ENCODE results near the gene RASL11B. TPM values are rescaled to one million over a fixed set of nuclear protein-coding genes. Genes with fewer than 3 reads are reported as not detected.

Gene RASL11B
- total RNA-seq, 1 donor from 2014 or later = 2.2 TPM

GRCh38 chr4:52891743-52892142 lies 29.6 kb downstream of the RASL11B start:
- intact Hi-C loops (cut with micrococcal nuclease) = no loop called here
- H3K27me3 Mint-ChIP-seq = no peaks in the 10 kb centered on the region
- peaks cover 18% of the 10 kb centered on the region for H3K4me1 Mint-ChIP-seq
- no peak overlapping the region for H3K27ac Mint-ChIP-seq
- DNase-seq = no peak
- peaks cover 7% of the 10 kb centered on the region for H3K9me3 Mint-ChIP-seq
- H3K36me3 Mint-ChIP-seq (ENCODE audit: low read depth) = peaks cover 6% of the 10 kb centered on the region
- H3K4me3 Mint-ChIP-seq = no peak overlapping the region

- DNase-seq = no peak
- intact Hi-C loops (cut with micrococcal nuclease) = no loop called here
- no peak overlapping the region for H3K4me3 Mint-ChIP-seq
- peaks cover 18% of the 10 kb centered on the region for H3K4me1 Mint-ChIP-seq
- no peak overlapping the region for H3K27ac Mint-ChIP-seq
- peaks cover 7% of the 10 kb centered on the region for H3K9me3 Mint-ChIP-seq
- peaks cover 4% of the 10 kb centered on the region for H3K36me3 Mint-ChIP-seq (ENCODE audit: low read depth)
- H3K27me3 Mint-ChIP-seq = no peaks in the 10 kb centered on the region
Observed at GRCh38 chr4:52892880-52893279, 30.8 kb downstream of the RASL11B start.

- no peak for DNase-seq
- intact Hi-C loops (cut with micrococcal nuclease) = no loop called here
- no peak overlapping the region for H3K27ac Mint-ChIP-seq
- no peak overlapping the region for H3K4me3 Mint-ChIP-seq
- H3K36me3 Mint-ChIP-seq (ENCODE audit: low read depth) = no peaks in the 10 kb centered on the region
- H3K27me3 Mint-ChIP-seq = no peaks in the 10 kb centered on the region
- peaks cover 4% of the 10 kb centered on the region for H3K9me3 Mint-ChIP-seq
- H3K4me1 Mint-ChIP-seq = peaks cover 15% of the 10 kb centered on the region
Observed at GRCh38 chr4:52894443-52894842, 32.3 kb downstream of the RASL11B start.

GRCh38 chr4:52903273-52903672 lies 41.2 kb downstream of the RASL11B start:
- peaks cover 6% of the 10 kb centered on the region for H3K9me3 Mint-ChIP-seq
- no peak for DNase-seq
- intact Hi-C loops (cut with micrococcal nuclease) = no loop called here
- no peak overlapping the region for H3K4me3 Mint-ChIP-seq
- no peaks in the 10 kb centered on the region for H3K4me1 Mint-ChIP-seq
- H3K27me3 Mint-ChIP-seq = no peaks in the 10 kb centered on the region
- H3K36me3 Mint-ChIP-seq (ENCODE audit: low read depth) = no peaks in the 10 kb centered on the region
- H3K27ac Mint-ChIP-seq = no peak overlapping the region

GRCh38 chr4:52904421-52904820 lies 42.3 kb downstream of the RASL11B start:
- Mint-ChIP-seq H3K27me3 (no peaks in the 10 kb centered on the region), H3K4me1 (no peaks in the 10 kb centered on the region), H3K9me3 (peaks cover 4% of the 10 kb centered on the region), H3K36me3 (ENCODE audit: low read depth) (no peaks in the 10 kb centered on the region), H3K4me3 (no peak overlapping the region), H3K27ac (no peak overlapping the region)
- no peak for DNase-seq
- intact Hi-C loops (cut with micrococcal nuclease) = no loop called here

- no peak overlapping the region for H3K27ac Mint-ChIP-seq
- no peaks in the 10 kb centered on the region for H3K9me3 Mint-ChIP-seq
- H3K4me1 Mint-ChIP-seq = no peaks in the 10 kb centered on the region
- no peak overlapping the region for H3K4me3 Mint-ChIP-seq
- H3K36me3 Mint-ChIP-seq (ENCODE audit: low read depth) = no peaks in the 10 kb centered on the region
- intact Hi-C loops (cut with micrococcal nuclease) = no loop called here
- DNase-seq = no peak
- H3K27me3 Mint-ChIP-seq = no peaks in the 10 kb centered on the region
Observed at GRCh38 chr4:52907510-52907909, 45.4 kb downstream of the RASL11B start.

GRCh38 chr4:52910115-52910514 lies 48.0 kb downstream of the RASL11B start:
- H3K36me3 Mint-ChIP-seq (ENCODE audit: low read depth) = no peaks in the 10 kb centered on the region
- H3K27me3 Mint-ChIP-seq = no peaks in the 10 kb centered on the region
- H3K9me3 Mint-ChIP-seq = no peaks in the 10 kb centered on the region
- H3K4me3 Mint-ChIP-seq = no peak overlapping the region
- H3K4me1 Mint-ChIP-seq = no peaks in the 10 kb centered on the region
- H3K27ac Mint-ChIP-seq = no peak overlapping the region
- intact Hi-C loops (cut with micrococcal nuclease) = no loop called here
- no peak for DNase-seq

GRCh38 chr4:52911684-52912294 lies 49.7 kb downstream of the RASL11B start:
- intact Hi-C loops (cut with micrococcal nuclease) = no loop called here
- no peak overlapping the region for H3K4me3 Mint-ChIP-seq
- H3K9me3 Mint-ChIP-seq = no peaks in the 10 kb centered on the region
- H3K36me3 Mint-ChIP-seq (ENCODE audit: low read depth) = no peaks in the 10 kb centered on the region
- peak; percentile 91 for DNase-seq
- H3K27ac Mint-ChIP-seq = no peak overlapping the region
- H3K4me1 Mint-ChIP-seq = no peaks in the 10 kb centered on the region
- no peaks in the 10 kb centered on the region for H3K27me3 Mint-ChIP-seq

GRCh38 chr4:52912608-52913007 lies 50.5 kb downstream of the RASL11B start:
- Mint-ChIP-seq H3K36me3 (ENCODE audit: low read depth) (no peaks in the 10 kb centered on the region), H3K27me3 (no peaks in the 10 kb centered on the region), H3K4me3 (no peak overlapping the region), H3K4me1 (no peaks in the 10 kb centered on the region), H3K9me3 (no peaks in the 10 kb centered on the region), H3K27ac (no peak overlapping the region)
- intact Hi-C loops (cut with micrococcal nuclease) = no loop called here
- no peak for DNase-seq

GRCh38 chr4:52914051-52914605 lies 52.0 kb downstream of the RASL11B start:
- H3K36me3 Mint-ChIP-seq (ENCODE audit: low read depth) = no peaks in the 10 kb centered on the region
- intact Hi-C loops (cut with micrococcal nuclease) = no loop called here
- H3K4me1 Mint-ChIP-seq = no peaks in the 10 kb centered on the region
- no peak overlapping the region for H3K27ac Mint-ChIP-seq
- no peaks in the 10 kb centered on the region for H3K27me3 Mint-ChIP-seq
- no peak overlapping the region for H3K4me3 Mint-ChIP-seq
- no peak for DNase-seq
- no peaks in the 10 kb centered on the region for H3K9me3 Mint-ChIP-seq

GRCh38 chr4:52915191-52915590 lies 53.1 kb downstream of the RASL11B start:
- Mint-ChIP-seq H3K27me3 (no peaks in the 10 kb centered on the region), H3K36me3 (ENCODE audit: low read depth) (no peaks in the 10 kb centered on the region), H3K27ac (no peak overlapping the region), H3K4me1 (no peaks in the 10 kb centered on the region), H3K4me3 (no peak overlapping the region), H3K9me3 (no peaks in the 10 kb centered on the region)
- no peak for DNase-seq
- intact Hi-C loops (cut with micrococcal nuclease) = no loop called here

GRCh38 chr4:52915730-52916300 lies 53.7 kb downstream of the RASL11B start:
- no peaks in the 10 kb centered on the region for H3K36me3 Mint-ChIP-seq (ENCODE audit: low read depth)
- intact Hi-C loops (cut with micrococcal nuclease) = no loop called here
- H3K27ac Mint-ChIP-seq = no peak overlapping the region
- H3K27me3 Mint-ChIP-seq = no peaks in the 10 kb centered on the region
- H3K4me3 Mint-ChIP-seq = no peak overlapping the region
- H3K9me3 Mint-ChIP-seq = no peaks in the 10 kb centered on the region
- DNase-seq = no peak
- no peaks in the 10 kb centered on the region for H3K4me1 Mint-ChIP-seq

Measured in activated CD4-positive, alpha-beta T cell treated with anti-CD3 and anti-CD28 coated beads, Interleukin-2, amount 10 ng/mL, durations not matched to agents 24 days and 14 days (primary cell).